ENCODE measurements around the gene CMTM1. TPM values are rescaled to one million over a fixed set of nuclear protein-coding genes. Genes with fewer than 3 reads are reported as not detected.

CMTM1 gene
- total RNA-seq, 2 donors from 2014 or later: 3.8 to 5.3 TPM

DNA sequence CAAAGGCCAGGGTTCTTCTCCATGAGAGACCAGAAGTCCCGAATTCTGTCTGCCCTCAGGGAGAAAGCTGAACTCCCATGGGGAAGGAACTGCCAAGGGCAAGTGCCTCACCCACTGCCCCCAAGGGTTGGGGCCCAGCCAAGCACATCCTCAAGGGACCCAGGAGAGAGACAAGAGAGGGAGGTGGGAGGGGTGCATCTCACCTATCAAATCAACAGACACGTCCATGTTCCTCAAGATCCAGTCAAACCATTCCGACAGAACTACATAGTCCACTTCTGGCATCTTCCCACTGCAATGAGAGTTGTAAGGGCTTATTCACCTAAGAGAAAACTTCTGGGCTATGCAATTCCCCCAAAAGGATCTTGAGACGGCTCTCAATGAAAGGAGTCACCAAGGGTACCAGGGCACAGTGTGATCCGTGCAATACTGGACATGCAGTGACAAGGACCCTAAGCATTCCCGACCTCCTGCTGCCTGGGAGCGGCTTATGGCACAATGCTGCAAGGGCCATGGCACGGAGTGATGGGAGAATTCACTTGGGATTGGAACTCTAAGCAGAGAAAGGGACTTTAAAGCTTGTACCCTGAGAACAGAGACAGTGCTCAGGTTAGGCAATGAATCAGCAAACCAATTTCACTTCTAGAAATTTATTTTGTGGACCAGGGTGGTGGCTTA lies 48.5 kb upstream of the CMTM1 start:
- H3K4me3 Mint-ChIP-seq: no peak overlapping the region
- no peaks in the 10 kb centered on the region for H3K27me3 ChIP-seq (ENCODE audit: control insufficient read depth, insufficient read depth, low read length, poor library complexity, severe bottlenecking)
- peaks cover 19% of the 10 kb centered on the region for H3K36me3 Mint-ChIP-seq (ENCODE audit: low read depth)
- H3K27ac ChIP-seq (ENCODE audit: low read depth, low read length): peak overlapping the region; percentile 58
- no peaks in the 10 kb centered on the region for H3K27me3 Mint-ChIP-seq (ENCODE audit: insufficient read depth)
- TF ChIP-seq, protein P1, sequence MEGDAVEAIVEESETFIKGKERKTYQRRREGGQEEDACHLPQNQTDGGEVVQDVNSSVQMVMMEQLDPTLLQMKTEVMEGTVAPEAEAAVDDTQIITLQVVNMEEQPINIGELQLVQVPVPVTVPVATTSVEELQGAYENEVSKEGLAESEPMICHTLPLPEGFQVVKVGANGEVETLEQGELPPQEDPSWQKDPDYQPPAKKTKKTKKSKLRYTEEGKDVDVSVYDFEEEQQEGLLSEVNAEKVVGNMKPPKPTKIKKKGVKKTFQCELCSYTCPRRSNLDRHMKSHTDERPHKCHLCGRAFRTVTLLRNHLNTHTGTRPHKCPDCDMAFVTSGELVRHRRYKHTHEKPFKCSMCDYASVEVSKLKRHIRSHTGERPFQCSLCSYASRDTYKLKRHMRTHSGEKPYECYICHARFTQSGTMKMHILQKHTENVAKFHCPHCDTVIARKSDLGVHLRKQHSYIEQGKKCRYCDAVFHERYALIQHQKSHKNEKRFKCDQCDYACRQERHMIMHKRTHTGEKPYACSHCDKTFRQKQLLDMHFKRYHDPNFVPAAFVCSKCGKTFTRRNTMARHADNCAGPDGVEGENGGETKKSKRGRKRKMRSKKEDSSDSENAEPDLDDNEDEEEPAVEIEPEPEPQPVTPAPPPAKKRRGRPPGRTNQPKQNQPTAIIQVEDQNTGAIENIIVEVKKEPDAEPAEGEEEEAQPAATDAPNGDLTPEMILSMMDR (conservative IDR thresholded peaks at IDR 0.05): no peak
- 91 to 96% methylated on average over 8 of the region's 8 CpGs for WGBS, 2 experiments (ENCODE audit: insufficient coverage in 1 of 2, insufficient read length in 1 of 2)
- H3K9me3 ChIP-seq (ENCODE audit: control insufficient read depth, low read length): no peaks in the 10 kb centered on the region
- H3K9ac ChIP-seq (ENCODE audit: extremely low read depth, low read length, poor library complexity, severe bottlenecking): no peak overlapping the region
- H3K9me3 Mint-ChIP-seq: peaks cover 8% of the 10 kb centered on the region
- no peak overlapping the region for H3K4me3 ChIP-seq (ENCODE audit: low read length)
- H3K4me1 Mint-ChIP-seq: peaks cover 20% of the 10 kb centered on the region
- H3K4me1 ChIP-seq (ENCODE audit: control insufficient read depth, insufficient read depth, low read length): no peaks in the 10 kb centered on the region
- DNase-seq: peak; percentile 36
- H3K27ac Mint-ChIP-seq: peak overlapping the region; percentile 93
- no peaks in the 10 kb centered on the region for H3K36me3 ChIP-seq (ENCODE audit: control insufficient read depth, insufficient read depth, low read length)

DNA sequence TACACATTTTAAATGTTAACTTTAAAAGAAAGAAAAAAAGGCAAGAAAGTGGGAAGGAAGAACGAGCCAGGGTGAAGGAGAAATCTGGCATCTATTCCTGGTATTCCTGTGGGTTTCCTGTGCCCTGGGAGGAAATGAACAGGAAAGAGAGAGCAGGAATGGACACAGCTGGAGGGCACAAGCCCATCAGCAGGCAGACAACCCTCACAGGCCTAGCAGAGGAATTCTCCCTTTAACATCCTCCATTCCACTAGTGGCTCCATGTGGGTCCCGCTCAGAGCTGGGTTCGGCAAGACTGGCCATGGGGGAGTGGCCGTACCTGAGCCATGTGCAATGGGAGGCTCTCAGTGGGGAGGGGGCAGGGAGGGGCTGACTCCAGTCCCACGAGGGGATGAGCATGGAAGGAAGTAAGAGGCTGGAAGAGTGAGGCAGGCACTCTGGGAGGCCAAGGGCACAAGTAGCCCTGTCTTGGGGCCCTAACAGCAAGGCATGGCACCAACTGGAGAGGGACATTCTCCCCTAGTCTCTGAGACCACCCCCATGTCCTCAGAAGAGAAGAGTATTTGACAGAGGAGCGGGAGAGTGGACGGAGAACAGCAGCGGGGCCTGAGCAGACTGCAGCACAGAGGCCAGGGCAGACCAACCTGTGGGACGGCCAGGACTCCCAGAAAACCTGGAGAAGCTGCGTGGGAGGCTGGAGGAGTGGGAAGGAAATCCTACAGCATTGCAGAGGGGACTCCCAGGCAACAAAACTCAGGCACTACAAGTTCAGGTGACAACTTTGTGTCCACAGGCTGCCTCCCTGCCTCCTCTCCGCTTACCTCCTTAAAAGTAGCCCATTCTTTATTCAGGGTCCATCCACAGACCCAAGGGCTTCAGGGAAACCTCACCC lies 46.5 kb upstream of the CMTM1 start:
- H3K27ac ChIP-seq (ENCODE audit: low read depth, low read length): no peak overlapping the region
- TF ChIP-seq, protein P1 (conservative IDR thresholded peaks at IDR 0.05): no peak
- peaks cover 9% of the 10 kb centered on the region for H3K36me3 Mint-ChIP-seq (ENCODE audit: low read depth)
- H3K27me3 Mint-ChIP-seq (ENCODE audit: insufficient read depth): no peaks in the 10 kb centered on the region
- H3K9me3 ChIP-seq (ENCODE audit: control insufficient read depth, low read length): no peaks in the 10 kb centered on the region
- H3K27me3 ChIP-seq (ENCODE audit: control insufficient read depth, insufficient read depth, low read length, poor library complexity, severe bottlenecking): no peaks in the 10 kb centered on the region
- H3K9ac ChIP-seq (ENCODE audit: extremely low read depth, low read length, poor library complexity, severe bottlenecking): no peak overlapping the region
- no peaks in the 10 kb centered on the region for H3K36me3 ChIP-seq (ENCODE audit: control insufficient read depth, insufficient read depth, low read length)
- H3K27ac Mint-ChIP-seq: no peak overlapping the region
- no peaks in the 10 kb centered on the region for H3K4me1 ChIP-seq (ENCODE audit: control insufficient read depth, insufficient read depth, low read length)
- peak; percentile 45 for DNase-seq
- H3K9me3 Mint-ChIP-seq: peaks cover 1% of the 10 kb centered on the region
- H3K4me3 ChIP-seq (ENCODE audit: low read length): no peak overlapping the region
- H3K4me3 Mint-ChIP-seq: no peak overlapping the region
- WGBS, 2 experiments (ENCODE audit: insufficient coverage in 1 of 2, insufficient read length in 1 of 2): 89 to 94% methylated on average over 8 to 11 of the region's 11 CpGs
- peaks cover 21% of the 10 kb centered on the region for H3K4me1 Mint-ChIP-seq

DNA sequence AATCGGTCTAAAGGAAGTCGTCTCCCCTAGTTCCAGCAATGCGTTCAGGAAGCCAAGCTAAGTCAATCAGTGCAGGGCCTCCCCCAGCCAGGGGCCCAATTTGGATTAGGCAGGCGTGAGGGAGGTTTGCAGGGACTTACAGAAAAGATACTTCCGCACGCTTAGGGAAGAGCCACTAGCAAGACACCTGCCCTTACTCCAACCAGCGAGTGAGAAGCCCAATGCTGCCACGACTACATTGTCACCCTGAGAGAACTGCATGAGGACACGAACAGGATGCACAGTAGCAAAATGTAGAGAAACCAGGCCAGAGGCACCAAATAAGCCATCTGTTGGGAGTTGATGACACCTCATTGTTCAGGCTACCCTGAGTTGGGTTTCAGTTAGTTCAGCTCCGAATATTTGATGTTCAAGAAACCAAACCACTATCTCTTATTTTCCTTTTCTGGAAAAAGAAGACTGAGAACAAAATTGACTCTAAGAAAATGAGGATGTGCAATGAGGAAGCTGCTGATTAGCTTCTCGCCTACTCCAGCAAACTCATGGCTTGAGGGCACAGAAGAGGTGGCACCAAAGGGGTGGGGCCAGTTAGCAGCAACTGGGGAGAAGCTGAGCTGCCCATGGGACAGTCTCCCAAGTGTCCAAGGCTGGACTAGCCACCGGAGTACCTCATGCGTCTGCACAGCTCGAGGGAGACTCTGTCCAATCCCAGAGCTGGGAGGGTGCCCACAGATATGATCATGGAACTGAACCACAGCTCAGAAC lies 45.7 kb upstream of the CMTM1 start:
- Mint-ChIP-seq H3K9me3 (no peaks in the 10 kb centered on the region), H3K4me1 (peaks cover 18% of the 10 kb centered on the region), H3K27me3 (ENCODE audit: insufficient read depth) (no peaks in the 10 kb centered on the region), H3K4me3 (no peak overlapping the region), H3K36me3 (ENCODE audit: low read depth) (peaks cover 2% of the 10 kb centered on the region), H3K27ac (no peak overlapping the region)
- Histone ChIP-seq H3K4me1 (ENCODE audit: control insufficient read depth, insufficient read depth, low read length) (no peaks in the 10 kb centered on the region), H3K9me3 (ENCODE audit: control insufficient read depth, low read length) (no peaks in the 10 kb centered on the region), H3K9ac (ENCODE audit: extremely low read depth, low read length, poor library complexity, severe bottlenecking) (no peak overlapping the region), H3K27me3 (ENCODE audit: control insufficient read depth, insufficient read depth, low read length, poor library complexity, severe bottlenecking) (no peaks in the 10 kb centered on the region), H3K36me3 (ENCODE audit: control insufficient read depth, insufficient read depth, low read length) (no peaks in the 10 kb centered on the region), H3K4me3 (ENCODE audit: low read length) (no peak overlapping the region), H3K27ac (ENCODE audit: low read depth, low read length) (no peak overlapping the region)
- TF ChIP-seq, protein P1 (conservative IDR thresholded peaks at IDR 0.05): no peak
- 89 to 92% methylated on average over 11 to 14 of the region's 14 CpGs for WGBS, 2 experiments (ENCODE audit: insufficient coverage in 1 of 2, insufficient read length in 1 of 2)
- DNase-seq: peak; percentile 35
